Esophagus squamous epithelium (tissue), 4 donors: ENCODE results near the gene TFB1M.

ENCODE experiments used
- CTCF ChIP-seq, 6 experiments: fragments of 450-650 bp in 4 of 6; fragments of 200-600 bp in 2 of 6; sonication (generic) in 2 of 6; IDR thresholded peaks; one replicate each; pipeline ENCODE4 v1.5.1; 2016 to 2019; ENCODE audit warnings: antibody characterized with exemption in 6 of 6, mild to moderate bottlenecking in 4 of 6, moderate library complexity in 4 of 6
- POLR2A ChIP-seq, 4 donors: fragments of 450-650 bp; IDR thresholded peaks; one replicate each; pipeline ENCODE4 v1.6.1; 2017; ENCODE audit warnings: antibody characterized with exemption in 4 of 4, mild to moderate bottlenecking in 4 of 4, moderate library complexity in 3 of 4

- no peak for TF ChIP-seq CTCF (IDR thresholded peaks at IDR 0.05)
- TF ChIP-seq POLR2A (IDR thresholded peaks at IDR 0.05) = no peak
These were observed 16.6 kb downstream of the TFB1M start for GRCh38 chr6:155297669-155298068.
